Cardiac fibroblast (primary cell): Measurements from ENCODE around the gene CLCN2.

Experiments used
- DNase-seq, 2 donors: peaks; one replicate each; pipeline versions ENCODE4 v3.0.0 to v3.0.0-alpha.2; 2010; ENCODE audit warnings: low read depth in 2 of 2
- H3K4me3 ChIP-seq, 2 donors: replicated peaks in 1 of 2; 1 replicate in 1 of 2; 2 replicates in 1 of 2; pipeline ENCODE4 v1.5.1; 2011; ENCODE audit warnings: low read depth in 2 of 2, low read length in 2 of 2, mild to moderate bottlenecking in 2 of 2, moderate library complexity in 1 of 2
- CTCF ChIP-seq: IDR thresholded peaks from one replicate; pipeline ENCODE4 v1.5.1; 2011; ENCODE audit warnings: low read depth, mild to moderate bottlenecking, low read length, inconsistent platforms

Gene CLCN2

DNA sequence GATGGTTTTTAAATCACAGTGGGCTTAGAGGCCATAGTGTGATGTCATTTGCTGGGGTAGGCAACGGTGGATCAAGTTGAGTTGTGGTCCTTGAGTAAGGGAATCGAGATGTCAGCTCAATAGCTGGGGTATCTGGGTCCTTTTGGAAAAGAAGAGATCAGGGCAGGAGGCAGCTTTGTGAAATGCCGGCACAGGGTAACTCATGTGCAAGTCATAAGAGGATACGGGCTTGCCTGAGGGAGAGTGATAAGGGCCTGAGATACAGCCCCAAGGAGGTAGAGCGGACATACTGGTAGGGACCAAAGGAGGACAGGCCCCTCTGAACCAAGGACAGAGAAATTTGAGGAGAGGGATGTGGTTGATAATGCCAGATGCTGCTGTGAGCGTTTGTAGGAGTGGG, 28.2 kb downstream of the CLCN2 start:
- no peak for TF ChIP-seq CTCF
- no peak for DNase-seq
- no peak overlapping the region for H3K4me3 ChIP-seq

DNA sequence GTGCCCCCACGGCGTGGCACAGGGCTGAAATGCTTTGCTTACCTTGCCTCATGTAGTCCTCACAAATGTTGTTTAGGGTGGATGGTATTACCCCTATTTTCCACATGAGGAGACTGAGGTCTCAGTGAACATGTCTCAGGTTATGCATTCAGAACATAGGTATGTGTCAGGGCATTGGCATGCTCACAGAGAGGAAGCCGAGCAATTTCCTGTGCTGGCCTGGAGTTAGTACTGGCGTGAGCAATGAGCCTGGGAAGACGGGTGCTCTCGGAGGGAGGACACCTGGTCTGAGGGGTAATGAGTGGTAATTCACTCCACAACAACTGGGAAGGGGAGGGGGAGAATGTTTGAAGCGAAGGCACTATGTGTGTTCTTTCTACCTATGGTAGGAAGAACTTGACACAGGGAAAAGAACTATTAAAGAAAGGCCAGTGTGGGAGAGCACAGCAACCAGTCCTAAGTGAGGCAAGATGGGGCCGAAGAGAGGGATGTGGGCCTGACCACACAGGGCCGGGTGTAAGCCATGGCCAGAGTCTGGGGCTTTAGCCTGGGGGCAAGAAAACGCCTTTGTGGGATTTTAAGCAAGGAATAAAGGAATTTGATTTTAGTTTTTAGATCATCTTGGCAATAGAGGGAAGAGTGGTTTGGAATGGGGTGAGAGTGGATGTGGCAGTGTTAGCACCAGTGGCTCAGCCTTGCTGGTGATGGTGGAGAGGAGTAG, 28.9 kb downstream of the CLCN2 start:
- DNase-seq: peak; percentile 88 to 97
- H3K4me3 ChIP-seq: no peak overlapping the region
- TF ChIP-seq CTCF: no peak

DNA sequence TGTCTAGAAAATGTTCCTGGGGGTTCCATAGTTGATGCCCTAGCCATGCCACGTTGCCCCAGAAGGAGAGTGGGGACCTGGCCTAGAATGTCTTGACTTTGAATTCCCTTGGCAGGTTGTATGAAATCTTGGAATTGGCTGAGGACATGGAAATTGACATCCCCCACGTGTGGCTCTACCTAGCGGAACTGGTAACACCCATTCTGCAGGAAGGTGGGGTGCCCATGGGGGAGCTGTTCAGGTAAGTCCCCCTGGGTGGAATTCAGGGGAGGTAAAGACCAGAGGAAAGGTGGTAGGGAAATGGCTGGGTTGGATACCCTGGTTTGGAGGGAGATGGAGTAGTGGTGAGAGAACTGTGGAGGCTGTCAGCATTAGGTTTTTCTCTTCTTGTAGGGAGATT, 32.9 kb downstream of the CLCN2 start:
- DNase-seq: no peak
- H3K4me3 ChIP-seq: no peak overlapping the region
- TF ChIP-seq CTCF: no peak

- no peak for DNase-seq
- H3K4me3 ChIP-seq: no peak overlapping the region
- TF ChIP-seq CTCF: no peak
These were observed 34.2 kb downstream of the CLCN2 start for GRCh38 chr3:184327171-184327570.

GRCh38 chr3:184325715-184326369, 35.6 kb downstream of the CLCN2 start:
- no peak for TF ChIP-seq CTCF
- no peak overlapping the region for H3K4me3 ChIP-seq
- DNase-seq: no peak

GRCh38 chr3:184325269-184325668, 36.1 kb downstream of the CLCN2 start:
- TF ChIP-seq CTCF: no peak
- DNase-seq: no peak
- no peak overlapping the region for H3K4me3 ChIP-seq
